Body of pancreas (tissue), 4 donors: Measurements from ENCODE around the gene FAM114A1. TPM values are rescaled to one million over a fixed set of nuclear protein-coding genes. Genes with fewer than 3 reads are reported as not detected.
"Not testable (repeated sequence)": the region's sequence is repeated elsewhere in the genome, so short reads cannot be mapped to it uniquely, and the experiment has no call there.

Experiments used
- ATAC-seq: fragments of 150-250 bp; one replicate; pipeline ENCODE4 v1.9.1; 2016
- DNase-seq, 4 donors: peaks; one replicate each; pipeline ENCODE4 v3.0.0-alpha.2; 2019
- H3K27ac ChIP-seq, 4 donors: fragments of 200-600 bp; sonication (generic); 1 replicate in 3 of 4; 2 replicates in 1 of 4; pipeline versions ENCODE4 v1.5.1 to v1.6.1; 2016 to 2019; ENCODE audit warnings: mild to moderate bottlenecking in 1 of 4, mixed read lengths in 1 of 4, moderate library complexity in 1 of 4
- H3K27me3 ChIP-seq, 2 donors: fragments of 200-600 bp; sonication (generic); one replicate each; pipeline ENCODE4 v1.6.0; 2016; ENCODE audit warnings: mild to moderate bottlenecking in 1 of 2
- H3K36me3 ChIP-seq, 2 donors: fragments of 200-600 bp; sonication (generic); replicated peaks in 1 of 2; 2 replicates each; pipeline ENCODE4 v1.5.1; 2016; ENCODE audit warnings: low read depth in 2 of 2; ENCODE audit not compliant: insufficient read depth in 1 of 2
- H3K4me1 ChIP-seq: fragments of 200-600 bp; sonication (generic); one replicate; pipeline ENCODE4 v1.6.0; 2016
- H3K4me3 ChIP-seq, 2 donors: fragments of 200-600 bp; sonication (generic); 1 replicate in 1 of 2; 2 replicates in 1 of 2; pipeline ENCODE4 v1.5.1; 2016 to 2019
- H3K9me3 ChIP-seq, 3 donors: fragments of 200-600 bp; sonication (generic); 1 replicate in 2 of 3; 2 replicates in 1 of 3; pipeline ENCODE4 v1.5.1; 2016
- CTCF ChIP-seq, 7 experiments: fragments of 450-650 bp in 4 of 7; fragments of 200-600 bp in 3 of 7; sonication (generic) in 3 of 7; IDR thresholded peaks; one replicate each; pipeline ENCODE4 v1.5.1; 2016 to 2019; ENCODE audit warnings: antibody characterized with exemption in 7 of 7
- POLR2A ChIP-seq, 3 donors: fragments of 450-650 bp; IDR thresholded peaks; one replicate each; pipeline ENCODE4 v1.6.1; 2016; ENCODE audit warnings: antibody characterized with exemption in 3 of 3, mild to moderate bottlenecking in 2 of 3
- WGBS, 2 donors: methylation state at CpG; one replicate each; pipeline ENCODE4 v1.1.5; 2017; 5-methylcytosine and 5-hydroxymethylcytosine counted together
- intact Hi-C: fragments of 100-400 bp; cut with DNase I; formaldehyde crosslinking; loops from one replicate; pipeline ENCODE4 v1.15.1; 2023
- total RNA-seq, 2 donors: library from RNA; depleted of rRNA; stranded (reverse); fragments of >200 nt; gene quantifications; one replicate each; pipeline ENCODE4 v1.1.0, GENCODE V29; 2016

Gene FAM114A1
- total RNA-seq, 2 donors from 2014 or later: 30.6 to 43.2 TPM

- 82 to 85% methylated on average over 4 of the region's 4 CpGs for WGBS, 2 donors
- no peaks in the 10 kb centered on the region for H3K4me1 ChIP-seq
- H3K27me3 ChIP-seq: no peaks in the 10 kb centered on the region
- H3K27ac ChIP-seq: no peak overlapping the region
- H3K9me3 ChIP-seq: no peaks in the 10 kb centered on the region
- DNase-seq (no peak), ATAC-seq (no peak)
- no peaks in the 10 kb centered on the region for H3K36me3 ChIP-seq
- no peak overlapping the region for H3K4me3 ChIP-seq
- intact Hi-C loops: no loop called here
- no peak for TF ChIP-seq CTCF (IDR thresholded peaks at IDR 0.05)
- TF ChIP-seq POLR2A (IDR thresholded peaks at IDR 0.05): no peak
Observed at GRCh38 chr4:38955957-38956356, 88.4 kb downstream of the FAM114A1 start.

DNA sequence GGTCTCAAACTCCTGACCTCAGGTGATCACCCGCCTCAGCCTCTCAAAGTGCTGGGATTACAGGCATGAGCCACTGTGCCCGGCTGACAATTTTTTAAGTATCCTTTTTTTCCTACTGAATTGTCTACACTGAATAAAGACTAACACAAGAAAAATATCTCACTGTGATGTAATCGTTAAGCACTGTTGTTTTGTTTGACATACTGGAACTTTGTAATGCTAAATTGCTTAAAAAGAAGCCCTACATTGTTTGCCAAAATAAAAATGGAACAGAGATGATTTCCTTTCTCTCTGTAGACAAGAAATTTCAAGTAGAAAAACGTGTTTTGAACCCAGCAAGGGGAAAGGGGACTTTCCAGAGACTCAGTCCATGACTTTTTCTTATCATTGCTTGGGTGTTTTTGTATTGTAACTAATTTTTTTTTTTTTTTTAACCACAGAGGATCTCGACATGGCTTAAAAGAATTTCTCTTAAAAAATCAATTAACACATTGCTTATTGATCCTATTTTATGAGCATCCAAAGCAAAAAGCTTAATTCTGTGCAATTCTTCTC is 89.7 kb downstream of the FAM114A1 start:
- Histone ChIP-seq H3K9me3 (no peaks in the 10 kb centered on the region), H3K4me1 (no peaks in the 10 kb centered on the region), H3K36me3 (no peaks in the 10 kb centered on the region), H3K27me3 (no peaks in the 10 kb centered on the region), H3K4me3 (no peak overlapping the region), H3K27ac (no peak overlapping the region)
- no peak for ATAC-seq
- TF ChIP-seq CTCF (IDR thresholded peaks at IDR 0.05): no peak
- no peak for TF ChIP-seq POLR2A (IDR thresholded peaks at IDR 0.05)
- WGBS, 2 donors: 40 to 42% methylated on average over 5 of the region's 5 CpGs
- DNase-seq: no peak
- intact Hi-C loops: no loop called here

DNA sequence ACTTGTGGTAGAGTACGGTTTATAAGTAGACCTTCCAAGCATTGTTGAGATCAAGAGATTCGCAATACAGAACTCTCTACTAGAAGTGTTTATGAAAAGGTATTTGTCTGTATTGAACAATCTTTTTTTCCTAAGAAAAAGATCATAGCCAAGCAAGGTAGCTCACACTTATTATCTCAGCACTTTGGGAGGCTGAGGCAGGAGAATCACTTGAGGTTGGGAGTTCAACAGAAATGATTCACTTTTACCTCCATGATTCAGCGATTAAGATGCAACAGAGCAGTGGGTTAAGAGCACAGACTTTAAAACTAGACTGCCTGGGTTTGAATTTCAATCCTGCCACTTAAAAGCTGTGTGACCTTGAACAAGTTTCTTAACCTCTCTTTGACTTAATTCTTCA is 90.3 kb downstream of the FAM114A1 start:
- H3K36me3 ChIP-seq: no peaks in the 10 kb centered on the region
- 89 to 91% methylated on average over 3 of the region's 3 CpGs for WGBS, 2 donors
- H3K27ac ChIP-seq: no peak overlapping the region
- no peaks in the 10 kb centered on the region for H3K4me1 ChIP-seq
- no peak overlapping the region for H3K4me3 ChIP-seq
- TF ChIP-seq CTCF (IDR thresholded peaks at IDR 0.05): no peak
- no peak for TF ChIP-seq POLR2A (IDR thresholded peaks at IDR 0.05)
- intact Hi-C loops: no loop called here
- H3K27me3 ChIP-seq: no peaks in the 10 kb centered on the region
- H3K9me3 ChIP-seq: no peaks in the 10 kb centered on the region
- DNase-seq (no peak), ATAC-seq (no peak)

DNA sequence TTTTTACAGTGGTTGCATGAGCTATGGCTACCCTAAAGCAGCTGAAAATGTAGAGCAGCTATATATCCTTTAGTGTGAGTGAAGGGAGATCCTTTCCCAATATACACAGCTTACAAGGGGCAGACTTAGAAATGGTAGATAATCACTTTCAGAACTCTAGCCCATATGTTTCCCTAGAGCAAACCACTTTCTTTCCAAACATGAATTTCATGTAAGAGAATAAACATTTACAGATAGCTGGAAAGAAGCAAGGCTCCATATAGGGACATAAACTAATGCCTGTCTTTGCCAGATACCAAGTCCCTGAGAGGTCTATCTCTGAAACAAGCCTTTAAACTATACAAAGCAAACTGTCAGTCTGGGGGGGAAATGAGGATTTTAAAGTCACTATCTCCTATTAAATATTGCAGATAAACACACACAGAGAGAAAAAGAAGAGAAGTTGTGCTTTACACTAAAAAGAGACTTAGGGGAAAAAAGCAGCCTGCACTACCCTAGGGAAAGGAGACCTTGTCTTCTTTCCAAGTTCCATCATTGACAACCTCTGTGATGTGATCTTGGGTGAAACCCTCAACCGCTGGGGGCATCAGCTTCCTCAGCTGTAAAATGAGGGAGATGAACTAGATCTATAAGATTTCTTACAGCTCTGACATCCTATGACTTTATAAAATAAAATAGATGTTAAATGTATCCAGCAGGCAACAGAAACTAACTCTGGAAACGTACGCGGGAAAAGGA is 91.0 kb downstream of the FAM114A1 start:
- Histone ChIP-seq H3K4me3 (no peak overlapping the region), H3K9me3 (no peaks in the 10 kb centered on the region), H3K36me3 (no peaks in the 10 kb centered on the region), H3K27ac (no peak overlapping the region), H3K4me1 (no peaks in the 10 kb centered on the region), H3K27me3 (no peaks in the 10 kb centered on the region)
- intact Hi-C loops: no loop called here
- TF ChIP-seq POLR2A (IDR thresholded peaks at IDR 0.05): no peak
- TF ChIP-seq CTCF (IDR thresholded peaks at IDR 0.05): no peak
- no peak for DNase-seq
- 88 to 90% methylated on average over 4 of the region's 4 CpGs for WGBS, 2 donors
- no peak for ATAC-seq

DNA sequence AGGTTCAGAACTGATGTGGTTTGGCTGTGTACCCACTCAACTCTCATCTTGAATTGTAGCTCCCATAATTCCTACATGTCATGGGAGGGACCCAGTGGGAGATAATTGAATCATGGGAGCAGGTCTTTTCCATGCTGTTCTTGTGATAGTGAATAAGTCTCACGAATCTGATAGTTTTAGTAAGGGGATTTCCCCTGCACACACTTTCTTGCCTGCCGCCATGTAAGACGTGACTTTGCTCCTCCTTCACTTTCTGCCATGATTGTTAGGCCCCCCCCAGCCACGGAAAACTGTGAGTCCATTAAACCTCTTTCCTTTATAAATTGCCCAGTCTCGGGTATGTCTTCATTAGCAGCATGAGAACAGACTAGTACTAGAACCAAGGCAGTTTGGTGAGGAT is 91.6 kb downstream of the FAM114A1 start:
- H3K27ac ChIP-seq, intact Hi-C loops, H3K9me3 ChIP-seq: not testable (repeated sequence)

More for the DNA sequence above, 91.6 kb downstream of the FAM114A1 start:
- H3K27me3 ChIP-seq, DNase-seq, H3K36me3 ChIP-seq, H3K4me3 ChIP-seq, H3K4me1 ChIP-seq, ATAC-seq: not testable (repeated sequence)
- WGBS, 2 donors: 74 to 78% methylated on average over 5 of the region's 5 CpGs
